Endothelial cell of umbilical vein (primary cell): ENCODE results near the gene SCNM1. TPM values are rescaled to one million over a fixed set of nuclear protein-coding genes. Genes with fewer than 3 reads are reported as not detected.
"Not testable (repeated sequence)": the region's sequence is repeated elsewhere in the genome, so short reads cannot be mapped to it uniquely, and the experiment has no call there.

Source experiments
- BruUV-seq: library from RNA; stranded (reverse); fragments of 400-500 nt; replicated peaks from 2 replicates; lab custom pipeline; 2021; lab: Mats Ljungman, UMichigan
- CTCF ChIA-PET: fragments of 300-600, 350-600 bp; sonication (Branson Sonifier 250); formaldehyde crosslinking; loops from one replicate; lab custom pipeline; 2021; ENCODE audit warnings: antibody characterized with exemption, inconsistent platforms; lab: Charles Lee
- POLR2A ChIA-PET: fragments of 300-600, 350-600 bp; sonication (Branson Sonifier 250); formaldehyde crosslinking; loops from one replicate; lab custom pipeline; 2021; ENCODE audit warnings: antibody characterized with exemption, inconsistent platforms; lab: Charles Lee
- DNase-seq: peaks from one replicate; pipeline ENCODE4 v3.0.0-alpha.2; 2011; ENCODE audit warnings: low read depth, low spot score
- FAIRE-seq: peaks from 2 replicates; lab custom pipeline; 2011; peaks lifted over from hg19 to GRCh38; lab: Jason Lieb, UNC
- H2AFZ ChIP-seq: 2 replicates; pipeline ENCODE4 v1.6.0; 2012; ENCODE audit warnings: low read depth, low read length, control low read depth, inconsistent platforms
- H3K27ac ChIP-seq: 2 replicates; pipeline ENCODE4 v1.5.1; 2011; ENCODE audit warnings: low read depth, mild to moderate bottlenecking, control low read depth, low read length, moderate library complexity; ENCODE audit not compliant: insufficient read depth
- H3K27me3 ChIP-seq, 2 experiments: 2 replicates each; pipeline versions ENCODE4 v1.6.0 to v1.6.1; 2011; ENCODE audit warnings: low read length in 2 of 2, mixed read lengths in 1 of 2; ENCODE audit not compliant: control insufficient read depth in 2 of 2, insufficient read depth in 2 of 2
- H3K36me3 ChIP-seq, 2 experiments: 2 replicates in 1 of 2; 3 replicates in 1 of 2; pipeline ENCODE4 v1.5.1; 2011; ENCODE audit warnings: low read length in 2 of 2, mild to moderate bottlenecking in 1 of 2, moderate library complexity in 1 of 2; ENCODE audit not compliant: control insufficient read depth in 2 of 2, insufficient read depth in 2 of 2; ENCODE audit errors: extremely low read depth in 1 of 2
- H3K4me1 ChIP-seq: 3 replicates; pipeline ENCODE4 v1.5.1; 2011; ENCODE audit warnings: mild to moderate bottlenecking, low read length; ENCODE audit not compliant: control insufficient read depth, insufficient read depth; ENCODE audit errors: extremely low read depth
- H3K4me2 ChIP-seq: 2 replicates; pipeline ENCODE4 v1.6.1; 2011; ENCODE audit warnings: low read length, control low read depth, mixed read lengths; ENCODE audit not compliant: insufficient read depth
- H3K4me3 ChIP-seq, 3 experiments: fragments of 200-600 bp in 1 of 3; sonication (generic), shearing (Covaris generic) in 1 of 3; replicated peaks in 1 of 3; 2 replicates each; pipeline ENCODE4 v1.5.1; 2011 to 2016; ENCODE audit warnings: control low read depth in 3 of 3, low read length in 3 of 3, mild to moderate bottlenecking in 2 of 3, inconsistent platforms in 1 of 3, low read depth in 1 of 3, moderate library complexity in 1 of 3; ENCODE audit not compliant: insufficient read depth in 1 of 3
- H3K79me2 ChIP-seq: 2 replicates; pipeline ENCODE4 v1.6.0; 2012; ENCODE audit warnings: low read length, inconsistent platforms; ENCODE audit not compliant: control insufficient read depth, insufficient read depth
- H3K9ac ChIP-seq: replicated peaks from 2 replicates; pipeline ENCODE3; 2011; ENCODE audit warnings: low read length, control low read depth; ENCODE audit not compliant: insufficient read depth; ENCODE audit errors: extremely low read depth
- H3K9me1 ChIP-seq: replicated peaks from 3 replicates; pipeline ENCODE4 v1.6.0; 2011; ENCODE audit warnings: mild to moderate bottlenecking, low read length; ENCODE audit not compliant: control insufficient read depth, insufficient read depth; ENCODE audit errors: extremely low read depth
- H3K9me3 ChIP-seq: replicated peaks from 2 replicates; pipeline ENCODE4 v1.5.1; 2012; ENCODE audit warnings: low read length, inconsistent platforms; ENCODE audit not compliant: control insufficient read depth, insufficient read depth
- H4K20me1 ChIP-seq: replicated peaks from 2 replicates; pipeline ENCODE3; 2011; ENCODE audit warnings: mild to moderate bottlenecking, low read length; ENCODE audit not compliant: control insufficient read depth, insufficient read depth; ENCODE audit errors: extremely low read depth
- EZH2 ChIP-seq: IDR thresholded peaks from 2 replicates; pipeline ENCODE4 v1.6.1; 2012; ENCODE audit warnings: borderline replicate concordance, low read depth, mild to moderate bottlenecking, moderate library complexity, low read length, inconsistent platforms; ENCODE audit not compliant: severe bottlenecking
- FOS ChIP-seq: IDR thresholded peaks from 2 replicates; pipeline ENCODE4 v1.6.1; 2011; ENCODE audit warnings: mild to moderate bottlenecking, low read length, moderate library complexity, borderline replicate concordance; ENCODE audit not compliant: insufficient read depth
- GATA2 ChIP-seq: IDR thresholded peaks from 2 replicates; pipeline ENCODE4 v1.7.0; 2011; ENCODE audit warnings: low read depth, mild to moderate bottlenecking, moderate library complexity, mixed read lengths, low read length; ENCODE audit not compliant: insufficient read length, insufficient read depth
- JUN ChIP-seq: IDR thresholded peaks from 2 replicates; pipeline ENCODE4 v1.6.1; 2011; ENCODE audit warnings: borderline replicate concordance, low read depth; ENCODE audit not compliant: insufficient read length, insufficient read depth
- MYC ChIP-seq: IDR thresholded peaks from one replicate; pipeline ENCODE4 v1.6.1; 2011; ENCODE audit warnings: mild to moderate bottlenecking, low read depth, low read length
- POLR2A ChIP-seq: IDR thresholded peaks from 2 replicates; pipeline ENCODE4 v1.6.1; 2012; ENCODE audit warnings: low read depth, mild to moderate bottlenecking, control low read depth, low read length
- POLR2AphosphoS5 ChIP-seq: IDR thresholded peaks from 2 replicates; pipeline ENCODE4 v1.6.1; 2012; ENCODE audit warnings: low read depth, mild to moderate bottlenecking, control low read depth, low read length, moderate library complexity; ENCODE audit not compliant: insufficient read depth
- dilution Hi-C: fragments of 300-500 bp; cut with MboI; formaldehyde crosslinking; loops from one replicate; pipeline ENCODE4 v1.15.0; 2019; ENCODE audit warnings: low sequenced_read_pairs; ENCODE audit not compliant: extremely low pct_ligation_motif_present
- intact Hi-C: fragments of 100-400 bp; cut with micrococcal nuclease; formaldehyde crosslinking; loops from one replicate; pipeline ENCODE4 v1.10.0; 2022
- polyA plus RNA-seq, 4 experiments: library from polyadenylated mRNA; depleted of rRNA in 3 of 4; stranded (reverse) in 3 of 4; unstranded in 1 of 4; fragments of >200 nt; gene quantifications; 2 replicates each; pipeline versions ENCODE4 v1.2.1 to v1.2.3, GENCODE V29; 2011 to 2012; ENCODE audit warnings: missing spikeins in 1 of 4
- total RNA-seq: library from RNA; stranded (reverse); gene quantifications from 2 replicates; pipeline ENCODE4 v1.2.3, GENCODE V29; 2021
- TF ChIP-seq, protein P1 (sequence below), 2 donors: IDR thresholded peaks; 1 replicate in 1 of 2; 2 replicates in 1 of 2; pipeline ENCODE4 v1.5.1; 2011; ENCODE audit warnings: low read length in 2 of 2, mild to moderate bottlenecking in 2 of 2, moderate library complexity in 2 of 2, control low read depth in 1 of 2, inconsistent platforms in 1 of 2, low read depth in 1 of 2; ENCODE audit not compliant: insufficient read depth in 1 of 2; ENCODE audit errors: extremely low read depth in 1 of 2
- TF ChIP-seq, protein P2 (sequence below): IDR thresholded peaks from 2 replicates; pipeline ENCODE4 v1.6.1; 2011; ENCODE audit not compliant: insufficient read depth, insufficient read length

The SCNM1 gene
- total and polyA plus RNA-seq, 2 donors (not counting 3 experiments of a cell fraction or from before 2014, with no cell fraction given): 17.3 to 43.1 TPM

DNA sequence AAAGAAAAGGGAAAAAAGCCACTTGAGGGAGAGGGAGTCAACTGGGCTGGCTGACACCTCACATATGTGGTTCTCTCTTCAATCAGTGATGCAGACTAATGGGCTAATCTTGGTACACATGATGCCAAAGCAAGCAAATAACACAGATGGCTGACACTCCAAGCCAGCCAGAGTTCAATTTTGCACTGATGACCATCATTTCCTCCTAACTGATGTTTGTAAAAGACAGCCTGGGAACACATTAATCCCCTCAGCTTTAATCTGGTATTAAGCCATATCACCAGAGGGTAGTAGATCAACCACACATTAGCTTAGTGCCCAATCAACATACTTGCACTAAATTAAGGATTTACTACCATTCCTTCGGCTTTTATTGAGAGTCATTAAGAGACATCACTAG, 21.3 kb downstream of the SCNM1 start:
- CTCF ChIA-PET: no interaction called here
- Histone ChIP-seq H4K20me1 (no peaks in the 10 kb centered on the region), H3K4me1 (peaks cover 10% of the 10 kb centered on the region), H2AFZ (no peak overlapping the region), H3K36me3 (peaks cover 7 to 11% of the 10 kb centered on the region in 2 experiments), H3K27me3 (no peaks in the 10 kb centered on the region), H3K27ac (no peak overlapping the region), H3K4me2 (no peak overlapping the region), H3K79me2 (peaks cover 31% of the 10 kb centered on the region), H3K9ac (no peak overlapping the region), H3K9me1 (no peaks in the 10 kb centered on the region), H3K9me3 (no peaks in the 10 kb centered on the region), H3K4me3 (no peak overlapping the region)
- DNase-seq (no peak), FAIRE-seq (no peak)
- POLR2A ChIA-PET: no interaction called here
- BruUV-seq: no TSS peak
- TF ChIP-seq POLR2A (no peak), EZH2 (no peak), JUN (no peak), FOS (no peak), GATA2 (no peak), MYC (no peak), POLR2AphosphoS5 (no peak)
- TF ChIP-seq, protein P1, sequence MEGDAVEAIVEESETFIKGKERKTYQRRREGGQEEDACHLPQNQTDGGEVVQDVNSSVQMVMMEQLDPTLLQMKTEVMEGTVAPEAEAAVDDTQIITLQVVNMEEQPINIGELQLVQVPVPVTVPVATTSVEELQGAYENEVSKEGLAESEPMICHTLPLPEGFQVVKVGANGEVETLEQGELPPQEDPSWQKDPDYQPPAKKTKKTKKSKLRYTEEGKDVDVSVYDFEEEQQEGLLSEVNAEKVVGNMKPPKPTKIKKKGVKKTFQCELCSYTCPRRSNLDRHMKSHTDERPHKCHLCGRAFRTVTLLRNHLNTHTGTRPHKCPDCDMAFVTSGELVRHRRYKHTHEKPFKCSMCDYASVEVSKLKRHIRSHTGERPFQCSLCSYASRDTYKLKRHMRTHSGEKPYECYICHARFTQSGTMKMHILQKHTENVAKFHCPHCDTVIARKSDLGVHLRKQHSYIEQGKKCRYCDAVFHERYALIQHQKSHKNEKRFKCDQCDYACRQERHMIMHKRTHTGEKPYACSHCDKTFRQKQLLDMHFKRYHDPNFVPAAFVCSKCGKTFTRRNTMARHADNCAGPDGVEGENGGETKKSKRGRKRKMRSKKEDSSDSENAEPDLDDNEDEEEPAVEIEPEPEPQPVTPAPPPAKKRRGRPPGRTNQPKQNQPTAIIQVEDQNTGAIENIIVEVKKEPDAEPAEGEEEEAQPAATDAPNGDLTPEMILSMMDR (IDR thresholded peaks at IDR 0.05; ENCODE audit: extremely low read depth in 1 of 2, insufficient read depth in 1 of 2, low read depth in 1 of 2, low read length in 2 of 2): no peak
- TF ChIP-seq, protein P2, sequence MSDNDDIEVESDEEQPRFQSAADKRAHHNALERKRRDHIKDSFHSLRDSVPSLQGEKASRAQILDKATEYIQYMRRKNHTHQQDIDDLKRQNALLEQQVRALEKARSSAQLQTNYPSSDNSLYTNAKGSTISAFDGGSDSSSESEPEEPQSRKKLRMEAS: no peak
- dilution Hi-C loops (no loop called here), intact Hi-C loops (no loop called here)

DNA sequence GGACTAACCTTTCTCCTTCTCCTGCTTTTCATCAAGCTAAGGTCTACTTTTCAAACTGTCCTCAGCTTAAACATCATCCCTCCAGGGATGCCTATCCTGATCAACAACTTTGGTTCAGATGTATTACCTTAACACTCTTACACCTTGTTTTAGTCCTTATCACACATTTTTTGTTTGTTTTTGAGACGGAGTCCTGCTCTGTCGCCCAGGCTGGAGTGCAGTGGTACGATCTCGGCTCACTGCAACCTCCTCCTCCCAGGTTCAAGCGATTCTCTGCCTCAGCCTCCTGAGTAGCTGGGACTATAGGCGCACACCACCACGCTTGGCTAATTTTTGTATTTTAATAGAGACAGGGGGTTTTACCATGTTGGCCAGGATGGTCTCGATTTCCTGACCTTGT, 22.7 kb downstream of the SCNM1 start:
- H2AFZ ChIP-seq, H3K27ac ChIP-seq, H3K9me1 ChIP-seq, BruUV-seq, intact Hi-C loops, dilution Hi-C loops, H3K36me3 ChIP-seq, H4K20me1 ChIP-seq, H3K9me3 ChIP-seq, POLR2A ChIA-PET, DNase-seq, H3K27me3 ChIP-seq, H3K9ac ChIP-seq, FAIRE-seq: not testable (repeated sequence)
- Histone ChIP-seq H3K4me3 (peak overlapping the region in 1 of 3 experiments; percentile 97), H3K4me1 (peaks cover 10% of the 10 kb centered on the region), H3K4me2 (peak overlapping the region; percentile 98), H3K79me2 (peaks cover 31% of the 10 kb centered on the region)
- CTCF ChIA-PET: interaction anchor here (0.8 to 1.1 kb wide), 2 partner anchors 13 to 89 kb away, joined by 3 to 4 read pairs; partner anchors contain the start of gene TMOD4
